Lung (tissue), 12 donors: ENCODE data around the gene PROKR2. TPM values are rescaled to one million over a fixed set of nuclear protein-coding genes. Genes with fewer than 3 reads are reported as not detected.

ENCODE experiments used
- ATAC-seq: fragments of 200-7000 bp; cut with Tn5 transposase; one replicate; pipeline ENCODE4 v1.9.1; 2020; ENCODE audit warnings: moderate number of reproducible peaks; ENCODE audit not compliant: insufficient read depth, low FRiP score
- DNase-seq, 3 donors: peaks; one replicate each; pipeline ENCODE4 v3.0.0-alpha.2; 2013 to 2017
- H3K27ac ChIP-seq, 2 donors: one replicate each; pipeline ENCODE4 v1.5.1; 2013; ENCODE audit warnings: mild to moderate bottlenecking in 2 of 2, moderate library complexity in 2 of 2, control low read depth in 1 of 2, inconsistent platforms in 1 of 2, low read depth in 1 of 2, low read length in 1 of 2
- H3K27me3 ChIP-seq, 3 donors: one replicate each; pipeline ENCODE4 v1.5.1; 2013; ENCODE audit warnings: low read length in 2 of 3; ENCODE audit not compliant: control insufficient read depth in 3 of 3, insufficient read depth in 3 of 3
- H3K36me3 ChIP-seq, 4 donors: one replicate each; pipeline ENCODE4 v1.5.1; 2013; ENCODE audit warnings: low read length in 4 of 4, mild to moderate bottlenecking in 1 of 4, moderate library complexity in 1 of 4; ENCODE audit not compliant: control insufficient read depth in 4 of 4, insufficient read depth in 4 of 4
- H3K4me1 ChIP-seq, 5 donors: one replicate each; pipeline ENCODE4 v1.5.1; 2013; ENCODE audit warnings: low read length in 5 of 5, mild to moderate bottlenecking in 2 of 5, moderate library complexity in 1 of 5; ENCODE audit not compliant: control insufficient read depth in 5 of 5, insufficient read depth in 5 of 5
- H3K4me3 ChIP-seq: one replicate; pipeline ENCODE4 v1.5.1; 2013; ENCODE audit warnings: mild to moderate bottlenecking, control low read depth, moderate library complexity
- H3K9ac ChIP-seq, 2 donors: one replicate each; pipeline ENCODE4 v1.5.1; 2013; ENCODE audit warnings: low read length in 2 of 2, control low read depth in 1 of 2; ENCODE audit not compliant: insufficient read depth in 1 of 2
- H3K9me3 ChIP-seq, 4 donors: one replicate each; pipeline ENCODE4 v1.5.1; 2013; ENCODE audit warnings: low read length in 3 of 4, mild to moderate bottlenecking in 1 of 4, moderate library complexity in 1 of 4; ENCODE audit not compliant: control insufficient read depth in 4 of 4, insufficient read depth in 3 of 4
- WGBS, 2 donors: extraction: QIAGEN DNeasy Blood & Tissue Kit; methylation state at CpG; one replicate each; pipeline ENCODE4 v1.1.7; 2013; 5-methylcytosine and 5-hydroxymethylcytosine counted together
- polyA plus RNA-seq, 2 donors: library from polyadenylated mRNA; stranded (reverse); fragments of 200-250 nt; gene quantifications; one replicate each; pipeline ENCODE4 v1.2.1, GENCODE V29; 2013
- total RNA-seq, 2 donors: library from RNA; depleted of rRNA in 1 of 2; stranded (reverse); fragments of >200 nt in 1 of 2; gene quantifications; one replicate each; pipeline ENCODE4 v1.2.1, GENCODE V29; 2014 to 2021
- TF ChIP-seq, protein P1 (sequence below): IDR thresholded peaks from 2 replicates; pipeline ENCODE4 v1.5.1; 2012; ENCODE audit warnings: mild to moderate bottlenecking; ENCODE audit errors: control extremely low read depth, extremely low read depth
- donor health status: control.
- donor health status: control.
- donor health status: Bipolar disorder and iron deficiency.
- donor health status: healthy.
- donor health status: DM: yes; HTN: yes; CAD: no.

Gene PROKR2
- total and polyA plus RNA-seq, 4 donors, result not detected

DNA sequence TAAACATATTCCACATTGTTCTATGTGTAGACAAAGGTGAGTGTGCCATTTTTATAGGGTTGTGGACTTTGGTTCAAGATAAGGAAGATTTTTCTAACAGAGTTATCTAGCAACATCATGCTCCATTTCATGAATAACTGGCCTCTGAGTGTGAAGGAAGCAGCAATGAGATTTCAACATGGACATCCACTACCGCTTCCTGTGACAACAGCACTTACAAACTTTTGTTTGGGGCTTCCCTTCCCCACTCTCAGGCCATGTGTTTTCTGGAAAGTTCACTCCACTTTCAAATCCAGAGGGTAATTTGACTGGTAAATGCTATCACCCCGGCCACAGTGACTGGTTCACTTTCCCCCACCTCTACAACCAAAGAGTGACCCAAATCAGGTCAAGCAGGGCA lies 38.1 kb upstream of the PROKR2 start:
- Histone ChIP-seq H3K36me3 (no peaks in the 10 kb centered on the region), H3K27me3 (no peaks in the 10 kb centered on the region), H3K9ac (no peak overlapping the region), H3K9me3 (peaks cover 0 to 5% (median 0%) of the 10 kb centered on the region in 4 donors), H3K27ac (no peak overlapping the region), H3K4me3 (no peak overlapping the region), H3K4me1 (no peaks in the 10 kb centered on the region)
- no peak for DNase-seq
- TF ChIP-seq, protein P1, sequence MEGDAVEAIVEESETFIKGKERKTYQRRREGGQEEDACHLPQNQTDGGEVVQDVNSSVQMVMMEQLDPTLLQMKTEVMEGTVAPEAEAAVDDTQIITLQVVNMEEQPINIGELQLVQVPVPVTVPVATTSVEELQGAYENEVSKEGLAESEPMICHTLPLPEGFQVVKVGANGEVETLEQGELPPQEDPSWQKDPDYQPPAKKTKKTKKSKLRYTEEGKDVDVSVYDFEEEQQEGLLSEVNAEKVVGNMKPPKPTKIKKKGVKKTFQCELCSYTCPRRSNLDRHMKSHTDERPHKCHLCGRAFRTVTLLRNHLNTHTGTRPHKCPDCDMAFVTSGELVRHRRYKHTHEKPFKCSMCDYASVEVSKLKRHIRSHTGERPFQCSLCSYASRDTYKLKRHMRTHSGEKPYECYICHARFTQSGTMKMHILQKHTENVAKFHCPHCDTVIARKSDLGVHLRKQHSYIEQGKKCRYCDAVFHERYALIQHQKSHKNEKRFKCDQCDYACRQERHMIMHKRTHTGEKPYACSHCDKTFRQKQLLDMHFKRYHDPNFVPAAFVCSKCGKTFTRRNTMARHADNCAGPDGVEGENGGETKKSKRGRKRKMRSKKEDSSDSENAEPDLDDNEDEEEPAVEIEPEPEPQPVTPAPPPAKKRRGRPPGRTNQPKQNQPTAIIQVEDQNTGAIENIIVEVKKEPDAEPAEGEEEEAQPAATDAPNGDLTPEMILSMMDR, result no peak
- ATAC-seq, result no peak
- 62 to 85% methylated on average over 2 of the region's 2 CpGs for WGBS, 2 donors

DNA sequence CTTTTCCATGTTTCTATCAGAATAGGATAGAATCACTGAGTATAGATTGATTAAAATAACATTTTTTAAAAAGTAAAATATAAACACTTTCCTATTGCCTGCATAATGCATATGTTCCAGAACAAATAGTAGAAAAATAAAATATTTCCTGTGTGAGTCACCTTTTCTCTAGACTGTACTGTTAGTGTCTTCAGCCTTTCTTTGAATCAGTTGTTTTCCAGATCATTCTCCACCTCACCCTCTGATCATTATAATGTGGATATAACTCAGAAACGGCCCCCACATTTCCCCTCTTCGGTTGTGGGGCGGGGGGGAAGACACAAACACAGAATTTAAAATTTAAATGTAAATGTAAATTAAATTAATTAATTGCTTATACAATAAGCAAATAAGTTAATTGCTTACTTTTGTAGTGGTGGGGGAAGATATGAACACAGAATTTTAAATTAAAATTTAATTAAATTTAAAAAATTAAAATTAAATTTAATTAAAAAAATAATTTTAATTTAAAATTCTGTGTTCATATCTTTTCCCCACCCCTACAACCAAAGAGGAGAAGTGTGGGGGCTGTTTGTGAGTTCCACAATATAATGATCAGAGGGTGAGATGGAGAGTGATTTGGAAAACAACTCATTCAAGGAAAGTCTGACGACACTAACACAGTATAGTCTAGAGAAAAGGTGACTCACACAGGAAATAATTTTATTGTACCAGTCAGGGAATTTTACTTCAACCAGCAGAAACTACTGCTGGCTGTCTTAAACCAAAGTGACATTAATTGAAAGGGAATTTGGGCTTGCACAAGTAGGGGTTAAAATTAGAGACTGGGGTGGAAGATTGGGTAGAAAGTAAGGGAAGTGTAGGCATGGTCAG lies 37.1 kb upstream of the PROKR2 start:
- H3K4me3 ChIP-seq, result no peak overlapping the region
- no peak overlapping the region for H3K9ac ChIP-seq
- ATAC-seq, result no peak
- no peak for DNase-seq
- 70 to 73% methylated on average over 4 of the region's 4 CpGs for WGBS, 2 donors
- no peaks in the 10 kb centered on the region for H3K27me3 ChIP-seq
- no peaks in the 10 kb centered on the region for H3K4me1 ChIP-seq
- peaks cover 0 to 5% (median 0%) of the 10 kb centered on the region in 4 donors for H3K9me3 ChIP-seq
- H3K27ac ChIP-seq, result no peak overlapping the region
- TF ChIP-seq, protein P1, result no peak
- no peaks in the 10 kb centered on the region for H3K36me3 ChIP-seq

DNA sequence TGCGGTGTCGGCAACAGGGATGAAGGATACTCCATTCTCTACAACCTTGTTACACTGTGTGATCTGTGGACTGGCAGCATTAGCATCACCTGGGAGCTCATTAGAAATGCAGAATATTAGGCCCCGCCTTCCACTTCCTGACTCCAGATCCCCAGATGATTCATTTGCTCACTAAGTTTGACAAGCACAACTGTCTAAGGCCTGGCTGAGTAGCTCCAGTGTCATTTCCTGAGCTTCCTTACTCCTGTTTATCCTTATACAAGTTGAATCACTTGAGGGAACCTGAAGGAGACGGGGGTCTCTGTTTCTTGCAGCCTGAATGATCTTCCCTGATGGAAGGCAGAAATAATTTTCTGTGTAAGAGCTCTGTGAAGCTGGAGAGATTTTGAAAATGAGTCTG lies 32.7 kb upstream of the PROKR2 start:
- Histone ChIP-seq H3K9me3 (peaks cover 0 to 2% (median 0%) of the 10 kb centered on the region in 4 donors), H3K4me3 (no peak overlapping the region), H3K4me1 (no peaks in the 10 kb centered on the region), H3K9ac (no peak overlapping the region), H3K27me3 (no peaks in the 10 kb centered on the region), H3K36me3 (no peaks in the 10 kb centered on the region), H3K27ac (no peak overlapping the region)
- 88 to 96% methylated on average over 4 of the region's 4 CpGs for WGBS, 2 donors
- TF ChIP-seq, protein P1, result no peak
- no peak for ATAC-seq
- no peak for DNase-seq
